ENCODE data around the gene KCNJ6. TPM values are rescaled to one million over a fixed set of nuclear protein-coding genes. Genes with fewer than 3 reads are reported as not detected.

KCNJ6 gene
- total and polyA plus RNA-seq, 7 donors, result under 0.01 to 0.01 TPM; not detected in 5

DNA sequence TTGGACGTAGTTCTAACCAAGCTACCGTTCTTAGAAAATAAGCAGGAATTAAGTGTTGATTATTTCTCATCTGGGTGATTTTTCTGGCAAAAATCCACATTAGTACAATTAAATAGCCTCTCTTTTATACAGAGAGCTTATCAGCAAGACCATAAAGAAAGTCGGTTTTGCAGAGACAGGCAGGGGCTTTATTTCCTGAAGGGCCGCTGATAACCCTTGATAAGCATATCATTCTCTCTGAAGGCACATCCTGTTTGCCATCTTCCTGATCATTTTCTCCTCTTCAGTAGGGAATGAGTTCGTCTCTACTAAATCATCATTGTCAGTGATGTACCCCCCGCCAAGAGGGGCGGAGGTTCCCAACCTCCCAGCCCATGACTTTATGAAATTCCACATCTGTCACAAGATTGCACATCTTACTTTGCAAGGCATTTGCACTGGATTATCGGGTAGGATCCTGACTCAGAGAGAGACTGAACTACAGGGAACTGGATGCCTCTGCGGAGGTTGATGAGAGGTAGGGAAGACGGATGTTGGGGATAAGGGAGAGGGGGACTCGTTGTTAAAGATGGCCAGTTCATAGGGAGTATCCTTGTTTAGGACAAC lies 115.7 kb downstream of the KCNJ6 start:
- no peak for ATAC-seq
- WGBS, 3 donors, result 75 to 79% (median 75%) methylated on average over 11 of the region's 11 CpGs
- Histone ChIP-seq H3K27me3 (ENCODE audit: insufficient read depth in 3 of 3, low read length in 2 of 3) (peaks cover 0 to 4% (median 0%) of the 10 kb centered on the region in 3 donors), H3K36me3 (ENCODE audit: insufficient read depth in 1 of 2, low read depth in 1 of 2) (no peaks in the 10 kb centered on the region), H3K9me3 (peaks cover 7% of the 10 kb centered on the region), H3K4me3 (no peak overlapping the region), H3K4me1 (no peaks in the 10 kb centered on the region), H3K27ac (no peak overlapping the region)
- intact Hi-C loops (cut with DNase I), result no loop called here
- DNase-seq, result no peak
- TF ChIP-seq, protein P1, sequence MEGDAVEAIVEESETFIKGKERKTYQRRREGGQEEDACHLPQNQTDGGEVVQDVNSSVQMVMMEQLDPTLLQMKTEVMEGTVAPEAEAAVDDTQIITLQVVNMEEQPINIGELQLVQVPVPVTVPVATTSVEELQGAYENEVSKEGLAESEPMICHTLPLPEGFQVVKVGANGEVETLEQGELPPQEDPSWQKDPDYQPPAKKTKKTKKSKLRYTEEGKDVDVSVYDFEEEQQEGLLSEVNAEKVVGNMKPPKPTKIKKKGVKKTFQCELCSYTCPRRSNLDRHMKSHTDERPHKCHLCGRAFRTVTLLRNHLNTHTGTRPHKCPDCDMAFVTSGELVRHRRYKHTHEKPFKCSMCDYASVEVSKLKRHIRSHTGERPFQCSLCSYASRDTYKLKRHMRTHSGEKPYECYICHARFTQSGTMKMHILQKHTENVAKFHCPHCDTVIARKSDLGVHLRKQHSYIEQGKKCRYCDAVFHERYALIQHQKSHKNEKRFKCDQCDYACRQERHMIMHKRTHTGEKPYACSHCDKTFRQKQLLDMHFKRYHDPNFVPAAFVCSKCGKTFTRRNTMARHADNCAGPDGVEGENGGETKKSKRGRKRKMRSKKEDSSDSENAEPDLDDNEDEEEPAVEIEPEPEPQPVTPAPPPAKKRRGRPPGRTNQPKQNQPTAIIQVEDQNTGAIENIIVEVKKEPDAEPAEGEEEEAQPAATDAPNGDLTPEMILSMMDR (IDR thresholded peaks at IDR 0.05), result no peak

DNA sequence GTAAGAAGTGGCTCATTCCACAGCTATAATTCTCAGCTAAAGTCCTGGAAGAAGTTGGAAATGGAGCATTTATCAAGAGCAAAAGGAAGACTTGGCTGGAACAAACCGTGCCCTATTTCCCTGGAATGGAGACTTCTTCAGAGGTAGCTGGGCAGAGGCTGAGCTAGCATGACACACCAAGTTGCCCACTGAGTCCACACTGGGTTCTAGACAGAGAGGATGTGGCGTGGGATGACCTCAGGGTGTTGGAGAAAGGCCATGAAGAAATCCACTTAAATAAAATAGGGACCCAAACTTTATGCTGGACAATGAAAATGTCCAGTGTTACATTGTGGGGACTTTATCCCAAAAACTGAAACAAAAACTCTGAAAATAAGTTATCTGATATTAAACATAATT lies 116.2 kb downstream of the KCNJ6 start:
- intact Hi-C loops (cut with DNase I), result no loop called here
- WGBS, 3 donors, result 60 to 81% (median 67%) methylated on average over 2 of the region's 2 CpGs
- no peak for DNase-seq

DNA sequence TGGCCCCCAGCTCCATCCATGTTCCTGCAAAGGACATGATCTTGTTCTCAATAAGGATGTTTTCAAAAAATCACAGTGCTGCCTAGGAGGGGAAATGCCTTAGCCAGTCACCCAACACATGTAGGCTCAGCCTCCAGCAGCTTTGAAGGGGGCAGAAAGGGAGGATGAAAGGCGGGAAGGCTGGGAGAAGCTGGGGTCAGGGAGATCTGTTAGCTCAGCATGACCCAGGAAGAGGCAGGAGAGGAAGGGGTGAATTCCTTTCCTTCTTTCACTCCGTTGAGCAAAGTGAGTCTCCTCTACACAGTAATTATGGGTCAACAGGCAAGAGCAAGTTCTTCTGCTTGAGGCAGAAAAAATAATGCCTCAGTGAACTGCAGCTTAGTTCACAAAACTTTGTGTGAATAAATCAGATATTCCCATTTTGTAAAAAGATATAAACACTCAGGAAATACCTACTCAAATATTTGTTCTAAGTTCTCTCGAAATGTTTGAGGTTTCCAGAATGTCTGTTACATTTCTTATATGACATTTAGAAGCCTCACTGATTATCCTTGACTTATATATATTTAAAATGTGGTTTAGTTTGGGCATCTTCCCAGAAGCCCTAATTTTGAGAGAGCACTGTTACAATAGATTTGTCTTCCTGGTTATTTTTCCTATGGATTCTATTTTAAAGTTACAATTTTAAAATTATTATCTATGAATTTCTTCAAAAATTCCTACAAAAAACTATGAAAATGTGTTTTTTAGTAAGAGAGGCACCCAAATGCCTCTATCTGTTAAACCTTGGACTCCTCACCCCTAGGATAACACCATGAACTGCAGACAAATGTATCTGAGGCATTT lies 116.8 kb downstream of the KCNJ6 start:
- Histone ChIP-seq H3K9me3 (peaks cover 7% of the 10 kb centered on the region), H3K4me1 (no peaks in the 10 kb centered on the region), H3K4me3 (no peak overlapping the region), H3K36me3 (ENCODE audit: insufficient read depth in 1 of 2, low read depth in 1 of 2) (no peaks in the 10 kb centered on the region), H3K27ac (no peak overlapping the region), H3K27me3 (ENCODE audit: insufficient read depth in 3 of 3, low read length in 2 of 3) (peaks cover 0 to 4% (median 0%) of the 10 kb centered on the region in 3 donors)
- DNase-seq (no peak), ATAC-seq (no peak)
- WGBS, 3 donors, result 34 to 40% (median 34%) methylated on average over 3 of the region's 3 CpGs
- TF ChIP-seq, protein P1 (IDR thresholded peaks at IDR 0.05), result no peak
- intact Hi-C loops (cut with DNase I), result no loop called here

More for the DNA sequence above, 116.2 kb downstream of the KCNJ6 start:
- H3K27ac ChIP-seq, result no peak overlapping the region
- no peak for ATAC-seq
- no peaks in the 10 kb centered on the region for H3K4me1 ChIP-seq
- TF ChIP-seq, protein P1 (IDR thresholded peaks at IDR 0.05), result no peak
- H3K4me3 ChIP-seq, result no peak overlapping the region
- peaks cover 0 to 4% (median 0%) of the 10 kb centered on the region in 3 donors for H3K27me3 ChIP-seq (ENCODE audit: insufficient read depth in 3 of 3, low read length in 2 of 3)
- H3K9me3 ChIP-seq, result peaks cover 7% of the 10 kb centered on the region
- no peaks in the 10 kb centered on the region for H3K36me3 ChIP-seq (ENCODE audit: insufficient read depth in 1 of 2, low read depth in 1 of 2)

DNA sequence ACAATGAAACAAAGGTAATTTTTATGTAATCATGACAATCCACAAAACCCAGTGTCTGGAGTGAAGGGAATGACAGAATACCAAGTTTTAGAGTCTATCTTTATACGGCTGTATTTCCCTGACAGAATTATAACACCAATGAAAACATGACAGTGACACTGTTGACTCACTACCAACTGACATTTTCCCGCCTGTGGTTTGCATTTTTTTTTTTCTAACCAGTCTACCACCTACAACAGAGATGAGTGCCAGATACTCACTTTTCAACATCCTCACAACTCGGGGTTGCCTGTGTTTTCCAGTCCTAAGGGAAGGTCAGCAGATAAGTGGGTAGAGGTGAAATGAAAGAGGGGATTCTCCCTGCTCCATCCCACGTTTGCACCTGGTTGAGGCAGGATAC lies 118.9 kb downstream of the KCNJ6 start:
- Histone ChIP-seq H3K9me3 (no peaks in the 10 kb centered on the region), H3K36me3 (ENCODE audit: insufficient read depth in 1 of 2, low read depth in 1 of 2) (no peaks in the 10 kb centered on the region), H3K27me3 (ENCODE audit: insufficient read depth in 3 of 3, low read length in 2 of 3) (peaks cover 0 to 4% (median 0%) of the 10 kb centered on the region in 3 donors), H3K27ac (no peak overlapping the region), H3K4me3 (no peak overlapping the region), H3K4me1 (no peaks in the 10 kb centered on the region)
- 71 to 77% (median 73%) methylated on average over 4 of the region's 4 CpGs for WGBS, 3 donors
- TF ChIP-seq, protein P1 (IDR thresholded peaks at IDR 0.05), result no peak
- no peak for ATAC-seq
- intact Hi-C loops (cut with DNase I), result no loop called here
- DNase-seq, result no peak
